KMS-11 (cell line): ENCODE results near the gene SF3B3.

Experiments
- H2AFZ ChIP-seq: fragments of 200-600 bp; sonication (generic); 2 replicates; pipeline ENCODE4 v1.6.1; 2016; ENCODE audit warnings: antibody characterized with exemption, mixed run types, low read depth
- H3K27ac ChIP-seq: fragments of 200-600 bp; sonication (generic); 2 replicates; pipeline ENCODE4 v1.6.1; 2016; ENCODE audit warnings: mild to moderate bottlenecking, mixed run types
- H3K27me3 ChIP-seq: fragments of 200-600 bp; sonication (generic); 2 replicates; pipeline ENCODE4 v1.6.1; 2017; ENCODE audit warnings: mild to moderate bottlenecking, low read depth, mixed run types, moderate library complexity; ENCODE audit not compliant: insufficient read depth
- H3K36me3 ChIP-seq: fragments of 200-600 bp; sonication (generic); 2 replicates; pipeline ENCODE4 v1.6.1; 2017; ENCODE audit warnings: mild to moderate bottlenecking, mixed run types; ENCODE audit not compliant: insufficient read depth
- H3K4me1 ChIP-seq: fragments of 200-600 bp; sonication (generic); 2 replicates; pipeline ENCODE4 v1.6.1; 2016; ENCODE audit warnings: mild to moderate bottlenecking, low read depth, mixed run types; ENCODE audit not compliant: poor library complexity, severe bottlenecking
- H3K4me2 ChIP-seq: fragments of 200-600 bp; sonication (generic); 2 replicates; pipeline ENCODE4 v1.7.0; 2016; ENCODE audit warnings: mild to moderate bottlenecking, mixed run types
- H3K4me3 ChIP-seq: fragments of 200-600 bp; sonication (generic); IDR thresholded peaks from 2 replicates; pipeline ENCODE4 v1.6.1; 2017; ENCODE audit warnings: low read depth, low read length, mixed read lengths; ENCODE audit not compliant: insufficient read depth
- H3K79me2 ChIP-seq: fragments of 200-600 bp; sonication (generic); 2 replicates; pipeline ENCODE4 v1.6.1; 2016; ENCODE audit warnings: low read depth, mixed run types; ENCODE audit not compliant: insufficient read depth
- H3K9ac ChIP-seq: fragments of 200-600 bp; sonication (generic); 2 replicates; pipeline ENCODE4 v1.6.1; 2016; ENCODE audit warnings: mild to moderate bottlenecking, mixed run types
- H4K20me1 ChIP-seq: fragments of 200-600 bp; sonication (generic); 2 replicates; pipeline ENCODE4 v1.6.1; 2016; ENCODE audit warnings: mild to moderate bottlenecking, mixed run types; ENCODE audit not compliant: insufficient read depth
- TF ChIP-seq, protein P1 (sequence below): fragments of 200-600 bp; sonication (generic); conservative IDR thresholded peaks from 2 replicates; pipeline ENCODE4 v1.6.1; 2017; ENCODE audit warnings: low read depth, mild to moderate bottlenecking, antibody characterized with exemption, low read length, moderate library complexity, mixed read lengths

Gene SF3B3

DNA sequence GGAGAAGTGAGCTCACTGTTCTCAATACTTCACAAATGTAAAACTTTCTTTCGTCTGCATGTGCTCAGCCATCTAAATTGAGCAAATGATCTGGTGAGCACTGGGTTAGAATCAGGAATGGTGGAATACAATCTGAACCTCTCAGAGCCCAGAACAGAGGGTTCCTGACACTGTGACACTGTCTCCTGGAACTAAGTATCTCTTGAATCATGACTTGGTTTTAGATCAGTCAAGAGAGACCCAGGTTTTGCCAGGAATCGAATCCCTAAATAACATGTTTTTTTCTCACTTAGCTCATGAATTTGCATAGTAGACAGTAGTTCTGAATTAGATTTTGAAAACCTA, 49.3 kb downstream of the SF3B3 start:
- Histone ChIP-seq H3K4me1 (peaks cover 32% of the 10 kb centered on the region), H3K4me2 (no peak overlapping the region), H3K27me3 (no peaks in the 10 kb centered on the region), H3K27ac (no peak overlapping the region), H3K36me3 (peaks cover 25% of the 10 kb centered on the region; the same call in 1 of the 2 replicates), H2AFZ (no peak overlapping the region), H3K79me2 (no peaks in the 10 kb centered on the region), H3K4me3 (no peak overlapping the region), H4K20me1 (no peaks in the 10 kb centered on the region; the same call in none of the 2 replicates), H3K9ac (no peak overlapping the region)
- TF ChIP-seq, protein P1, sequence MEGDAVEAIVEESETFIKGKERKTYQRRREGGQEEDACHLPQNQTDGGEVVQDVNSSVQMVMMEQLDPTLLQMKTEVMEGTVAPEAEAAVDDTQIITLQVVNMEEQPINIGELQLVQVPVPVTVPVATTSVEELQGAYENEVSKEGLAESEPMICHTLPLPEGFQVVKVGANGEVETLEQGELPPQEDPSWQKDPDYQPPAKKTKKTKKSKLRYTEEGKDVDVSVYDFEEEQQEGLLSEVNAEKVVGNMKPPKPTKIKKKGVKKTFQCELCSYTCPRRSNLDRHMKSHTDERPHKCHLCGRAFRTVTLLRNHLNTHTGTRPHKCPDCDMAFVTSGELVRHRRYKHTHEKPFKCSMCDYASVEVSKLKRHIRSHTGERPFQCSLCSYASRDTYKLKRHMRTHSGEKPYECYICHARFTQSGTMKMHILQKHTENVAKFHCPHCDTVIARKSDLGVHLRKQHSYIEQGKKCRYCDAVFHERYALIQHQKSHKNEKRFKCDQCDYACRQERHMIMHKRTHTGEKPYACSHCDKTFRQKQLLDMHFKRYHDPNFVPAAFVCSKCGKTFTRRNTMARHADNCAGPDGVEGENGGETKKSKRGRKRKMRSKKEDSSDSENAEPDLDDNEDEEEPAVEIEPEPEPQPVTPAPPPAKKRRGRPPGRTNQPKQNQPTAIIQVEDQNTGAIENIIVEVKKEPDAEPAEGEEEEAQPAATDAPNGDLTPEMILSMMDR: no peak

DNA sequence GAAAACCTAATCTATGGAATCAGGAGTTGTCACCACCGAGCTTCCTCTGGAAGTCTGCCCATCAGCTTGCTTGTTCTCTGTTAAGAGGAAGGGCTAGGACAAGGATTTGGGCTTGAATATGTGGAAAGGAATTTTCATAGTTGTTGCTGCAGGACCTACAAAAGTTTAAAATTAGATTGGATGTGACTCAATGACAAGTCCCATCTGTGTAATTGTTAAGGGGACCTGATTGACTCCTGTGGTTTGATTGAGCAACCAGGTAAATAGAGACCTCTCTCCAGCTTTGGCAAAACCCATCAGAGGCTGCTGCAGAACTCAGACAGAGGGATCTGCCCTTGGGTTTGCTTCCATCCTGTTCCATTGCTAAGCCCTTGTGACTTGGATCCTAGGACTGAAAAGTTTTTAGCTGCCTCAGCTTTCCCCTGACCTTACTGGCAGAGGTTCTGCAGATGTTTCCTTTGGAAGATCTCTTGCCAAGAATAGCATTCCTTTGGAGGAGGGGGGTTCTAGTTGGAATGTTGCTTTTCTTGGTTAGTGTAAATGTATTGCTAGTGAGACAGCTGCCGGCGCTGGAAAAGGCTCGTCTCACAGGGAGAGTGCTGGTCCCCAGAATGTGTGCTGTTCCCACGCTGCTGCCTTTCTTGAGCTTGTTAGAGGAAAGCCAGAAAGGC, 50.0 kb downstream of the SF3B3 start:
- TF ChIP-seq, protein P1: no peak
- no peaks in the 10 kb centered on the region for H3K27me3 ChIP-seq
- peaks cover 18% of the 10 kb centered on the region; the same call in 1 of the 2 replicates for H3K36me3 ChIP-seq
- H3K4me1 ChIP-seq: peaks cover 32% of the 10 kb centered on the region
- no peaks in the 10 kb centered on the region; the same call in 1 of the 2 replicates for H4K20me1 ChIP-seq
- no peak overlapping the region for H3K9ac ChIP-seq
- no peak overlapping the region for H3K27ac ChIP-seq
- no peak overlapping the region for H2AFZ ChIP-seq
- H3K4me3 ChIP-seq: no peak overlapping the region
- H3K79me2 ChIP-seq: no peaks in the 10 kb centered on the region
- no peak overlapping the region for H3K4me2 ChIP-seq

DNA sequence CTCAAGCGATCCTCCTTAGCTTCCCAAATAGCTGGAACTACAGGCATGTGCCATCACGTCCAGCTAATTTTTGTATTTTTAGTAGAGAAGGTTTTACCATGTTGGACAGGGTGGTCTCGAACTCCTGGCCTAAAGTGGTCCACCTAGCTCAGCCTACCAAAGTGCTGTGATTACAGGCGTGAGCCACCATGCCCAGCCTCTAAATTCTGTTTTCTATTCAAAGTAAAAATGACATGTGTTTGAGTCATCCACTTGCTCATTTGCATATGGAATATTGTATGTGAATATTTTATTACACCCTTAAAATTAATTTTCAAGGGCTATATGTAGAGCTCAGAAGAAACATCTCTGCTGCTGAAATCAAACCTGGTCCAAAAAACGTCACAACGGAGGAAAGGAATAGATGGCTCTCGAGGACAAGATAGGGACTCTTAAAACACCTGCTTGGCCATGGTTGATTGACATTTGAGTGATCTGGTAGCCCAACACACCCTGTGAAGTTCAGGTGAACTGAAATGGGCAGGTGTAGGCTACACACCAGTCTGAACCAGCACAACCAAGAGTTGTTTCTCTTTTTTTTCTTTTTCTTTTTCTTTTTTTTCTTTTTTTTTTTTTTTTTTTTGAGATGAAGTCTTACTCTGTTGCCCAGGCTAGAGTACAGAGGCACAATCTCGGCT, 51.1 kb downstream of the SF3B3 start:
- peaks cover 9% of the 10 kb centered on the region; the same call in 1 of the 2 replicates for H3K36me3 ChIP-seq
- no peak overlapping the region for H3K9ac ChIP-seq
- H4K20me1 ChIP-seq: no peaks in the 10 kb centered on the region; the same call in 1 of the 2 replicates

DNA sequence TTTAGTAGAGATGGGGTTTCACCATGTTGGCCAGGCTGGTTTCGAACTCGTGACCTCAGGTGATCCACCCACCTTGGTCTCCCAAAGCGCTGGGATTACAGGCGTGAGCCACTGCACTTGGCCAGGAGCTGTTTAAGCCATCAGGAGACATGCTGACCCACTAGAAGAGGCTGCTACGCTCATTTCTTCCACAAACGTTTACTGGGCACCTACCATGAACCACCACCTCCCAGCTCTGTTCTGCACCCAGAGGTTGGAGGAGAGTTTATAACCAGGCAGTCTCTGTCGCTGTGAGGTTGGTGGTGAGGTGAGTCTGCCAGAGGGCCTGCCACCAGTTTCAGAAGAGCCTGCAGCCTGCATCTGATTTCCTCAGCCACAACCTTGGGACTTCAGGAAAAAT, 51.8 kb downstream of the SF3B3 start:
- Histone ChIP-seq H3K27ac (no peak overlapping the region), H3K4me1 (peaks cover 23% of the 10 kb centered on the region), H2AFZ (no peak overlapping the region), H3K36me3 (peaks cover 9% of the 10 kb centered on the region; the same call in 1 of the 2 replicates), H3K27me3 (no peaks in the 10 kb centered on the region), H3K4me3 (no peak overlapping the region), H4K20me1 (no peaks in the 10 kb centered on the region; the same call in 1 of the 2 replicates), H3K9ac (no peak overlapping the region), H3K4me2 (no peak overlapping the region), H3K79me2 (no peaks in the 10 kb centered on the region)
- TF ChIP-seq, protein P1: no peak

More for the DNA sequence above, 51.1 kb downstream of the SF3B3 start:
- peaks cover 27% of the 10 kb centered on the region for H3K4me1 ChIP-seq
- no peak overlapping the region for H3K4me3 ChIP-seq
- H3K4me2 ChIP-seq: no peak overlapping the region
- no peak overlapping the region for H3K27ac ChIP-seq
- no peak overlapping the region for H2AFZ ChIP-seq
- TF ChIP-seq, protein P1: no peak
- no peaks in the 10 kb centered on the region for H3K27me3 ChIP-seq
- H3K79me2 ChIP-seq: no peaks in the 10 kb centered on the region
